Loucy (cell line): Measurements from ENCODE around the gene IGFN1.

Experiments used
- EZH2phosphoT487 ChIP-seq: fragments of 200-600 bp; IDR thresholded peaks from 2 replicates; pipeline ENCODE4 v1.6.1; 2018; ENCODE audit warnings: antibody characterized with exemption, mild to moderate bottlenecking, moderate library complexity, borderline replicate concordance
- TF ChIP-seq, protein P1 (sequence below): fragments of 200-600 bp; sonication (generic); conservative IDR thresholded peaks from 2 replicates; pipeline ENCODE4 v1.5.1; 2014; ENCODE audit warnings: mild to moderate bottlenecking, antibody characterized with exemption, low read length

- TF ChIP-seq, protein P1, sequence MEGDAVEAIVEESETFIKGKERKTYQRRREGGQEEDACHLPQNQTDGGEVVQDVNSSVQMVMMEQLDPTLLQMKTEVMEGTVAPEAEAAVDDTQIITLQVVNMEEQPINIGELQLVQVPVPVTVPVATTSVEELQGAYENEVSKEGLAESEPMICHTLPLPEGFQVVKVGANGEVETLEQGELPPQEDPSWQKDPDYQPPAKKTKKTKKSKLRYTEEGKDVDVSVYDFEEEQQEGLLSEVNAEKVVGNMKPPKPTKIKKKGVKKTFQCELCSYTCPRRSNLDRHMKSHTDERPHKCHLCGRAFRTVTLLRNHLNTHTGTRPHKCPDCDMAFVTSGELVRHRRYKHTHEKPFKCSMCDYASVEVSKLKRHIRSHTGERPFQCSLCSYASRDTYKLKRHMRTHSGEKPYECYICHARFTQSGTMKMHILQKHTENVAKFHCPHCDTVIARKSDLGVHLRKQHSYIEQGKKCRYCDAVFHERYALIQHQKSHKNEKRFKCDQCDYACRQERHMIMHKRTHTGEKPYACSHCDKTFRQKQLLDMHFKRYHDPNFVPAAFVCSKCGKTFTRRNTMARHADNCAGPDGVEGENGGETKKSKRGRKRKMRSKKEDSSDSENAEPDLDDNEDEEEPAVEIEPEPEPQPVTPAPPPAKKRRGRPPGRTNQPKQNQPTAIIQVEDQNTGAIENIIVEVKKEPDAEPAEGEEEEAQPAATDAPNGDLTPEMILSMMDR: no peak
- no peak for TF ChIP-seq EZH2phosphoT487
These were observed 21.4 kb downstream of the IGFN1 start for GRCh38 chr1:201212056-201212455.
